ENCODE measurements around the gene BAHD1. TPM values are rescaled to one million over a fixed set of nuclear protein-coding genes. Genes with fewer than 3 reads are reported as not detected.
"Not testable (repeated sequence)": the region's sequence is repeated elsewhere in the genome, so short reads cannot be mapped to it uniquely, and the experiment has no call there.

Gene BAHD1
- total RNA-seq, 1 experiment from 2014 or later: 17.2 TPM

DNA sequence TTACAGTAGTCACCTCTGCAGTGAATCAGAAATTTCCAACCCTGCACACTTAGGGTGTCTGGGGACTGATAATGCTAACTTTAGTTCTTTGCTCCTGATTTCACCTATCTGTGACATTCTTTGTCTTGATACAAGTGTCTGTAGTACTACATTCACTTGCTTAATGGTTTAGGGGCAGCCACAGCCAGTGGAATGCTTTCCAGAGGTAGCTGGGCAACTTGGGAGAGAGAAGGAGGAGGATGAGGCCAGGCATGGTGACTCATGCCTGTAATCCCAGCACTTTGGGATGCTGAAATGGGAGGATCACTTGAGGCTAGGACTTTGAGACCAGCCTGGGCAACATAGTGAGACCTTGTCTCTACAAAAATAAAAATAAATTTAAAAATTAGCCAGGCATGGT is 8.5 kb downstream of the BAHD1 start:
- Mint-ChIP-seq H3K9me3 (ENCODE audit: low read depth, unreplicated experiment) (no peaks in the 10 kb centered on the region), H3K36me3 (ENCODE audit: insufficient read depth, unreplicated experiment) (no peaks in the 10 kb centered on the region), H3K4me1 (ENCODE audit: low read depth, unreplicated experiment) (no peaks in the 10 kb centered on the region), H3K27ac (ENCODE audit: unreplicated experiment) (no peak overlapping the region), H3K4me3 (ENCODE audit: low read depth, unreplicated experiment) (no peak overlapping the region), H3K27me3 (ENCODE audit: unreplicated experiment) (no peaks in the 10 kb centered on the region)
- TF ChIP-seq CTCF (IDR thresholded peaks at IDR 0.05; ENCODE audit: unreplicated experiment): no peak
- no TSS peak for BruUV-seq (replicated peaks)
- intact Hi-C loops (cut with micrococcal nuclease; ENCODE audit: unreplicated experiment): no loop called here
- no peak for DNase-seq
- CTCF ChIA-PET: no interaction called here

DNA sequence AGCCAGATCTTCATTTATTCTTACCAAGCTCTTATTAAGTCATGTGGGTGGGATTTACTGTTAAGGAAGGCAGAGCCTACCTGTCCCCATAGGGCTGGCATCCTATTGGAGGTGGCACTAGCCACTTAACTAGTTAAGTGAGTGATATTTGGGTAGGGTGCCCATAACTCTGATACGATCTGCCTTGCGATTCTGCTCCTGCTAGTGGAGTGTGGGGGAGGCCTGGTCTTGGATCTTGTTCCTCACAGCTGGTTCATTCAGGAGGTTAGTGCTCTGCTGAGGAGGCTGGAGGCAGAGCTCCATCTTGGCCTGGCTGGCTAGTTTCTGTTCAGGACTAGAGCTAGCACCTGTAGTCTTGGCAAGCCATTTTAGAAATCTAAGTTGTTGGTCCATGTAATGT is 9.3 kb downstream of the BAHD1 start:
- no peak for DNase-seq
- Mint-ChIP-seq H3K27me3 (ENCODE audit: unreplicated experiment) (no peaks in the 10 kb centered on the region), H3K36me3 (ENCODE audit: insufficient read depth, unreplicated experiment) (no peaks in the 10 kb centered on the region), H3K4me1 (ENCODE audit: low read depth, unreplicated experiment) (no peaks in the 10 kb centered on the region), H3K4me3 (ENCODE audit: low read depth, unreplicated experiment) (no peak overlapping the region), H3K27ac (ENCODE audit: unreplicated experiment) (no peak overlapping the region), H3K9me3 (ENCODE audit: low read depth, unreplicated experiment) (no peaks in the 10 kb centered on the region)
- BruUV-seq (replicated peaks): no TSS peak
- intact Hi-C loops (cut with micrococcal nuclease; ENCODE audit: unreplicated experiment): no loop called here
- no peak for TF ChIP-seq CTCF (IDR thresholded peaks at IDR 0.05; ENCODE audit: unreplicated experiment)
- CTCF ChIA-PET: no interaction called here

DNA sequence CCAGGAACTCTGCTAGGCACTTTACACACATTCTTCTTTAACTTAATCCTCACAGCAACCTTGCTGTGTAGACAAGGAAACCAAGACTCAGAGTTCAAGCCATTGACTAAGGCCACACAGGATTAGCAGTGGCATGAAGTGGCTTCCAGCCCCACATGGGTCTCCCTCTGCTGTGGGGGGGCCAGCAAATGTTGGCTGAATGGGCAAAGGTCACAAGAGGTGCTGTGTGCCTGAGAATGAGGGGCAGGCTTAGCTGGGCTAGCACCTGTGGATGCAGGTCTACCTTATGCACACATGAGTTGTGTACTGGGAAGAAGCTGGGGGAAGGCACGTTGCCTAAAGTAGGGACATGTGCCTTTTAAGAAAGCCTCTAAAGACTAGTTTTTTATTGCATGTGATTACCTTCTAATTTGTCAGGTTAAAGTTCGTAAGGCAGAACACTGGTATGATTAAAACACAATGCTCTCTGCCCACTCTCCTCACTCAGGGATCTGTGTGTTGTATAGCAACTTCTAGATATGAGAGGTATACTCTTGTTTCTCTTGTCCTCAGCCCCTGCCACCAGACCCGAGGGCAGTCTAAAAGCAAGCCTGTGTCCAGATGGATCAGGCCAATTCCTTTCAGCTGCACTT is 10.9 kb downstream of the BAHD1 start:
- CTCF ChIA-PET: interaction anchor here (0.6 kb wide), 1 partner anchor 9 kb away, joined by 3 read pairs; no protein-coding TSS in a partner anchor
- no peak for DNase-seq
- BruUV-seq (replicated peaks): no TSS peak
- Mint-ChIP-seq H3K27ac (ENCODE audit: unreplicated experiment) (no peak overlapping the region), H3K4me3 (ENCODE audit: low read depth, unreplicated experiment) (no peak overlapping the region), H3K4me1 (ENCODE audit: low read depth, unreplicated experiment) (no peaks in the 10 kb centered on the region), H3K36me3 (ENCODE audit: insufficient read depth, unreplicated experiment) (no peaks in the 10 kb centered on the region), H3K27me3 (ENCODE audit: unreplicated experiment) (no peaks in the 10 kb centered on the region), H3K9me3 (ENCODE audit: low read depth, unreplicated experiment) (no peaks in the 10 kb centered on the region)
- no peak for TF ChIP-seq CTCF (IDR thresholded peaks at IDR 0.05; ENCODE audit: unreplicated experiment)
- intact Hi-C loops (cut with micrococcal nuclease; ENCODE audit: unreplicated experiment): no loop called here

DNA sequence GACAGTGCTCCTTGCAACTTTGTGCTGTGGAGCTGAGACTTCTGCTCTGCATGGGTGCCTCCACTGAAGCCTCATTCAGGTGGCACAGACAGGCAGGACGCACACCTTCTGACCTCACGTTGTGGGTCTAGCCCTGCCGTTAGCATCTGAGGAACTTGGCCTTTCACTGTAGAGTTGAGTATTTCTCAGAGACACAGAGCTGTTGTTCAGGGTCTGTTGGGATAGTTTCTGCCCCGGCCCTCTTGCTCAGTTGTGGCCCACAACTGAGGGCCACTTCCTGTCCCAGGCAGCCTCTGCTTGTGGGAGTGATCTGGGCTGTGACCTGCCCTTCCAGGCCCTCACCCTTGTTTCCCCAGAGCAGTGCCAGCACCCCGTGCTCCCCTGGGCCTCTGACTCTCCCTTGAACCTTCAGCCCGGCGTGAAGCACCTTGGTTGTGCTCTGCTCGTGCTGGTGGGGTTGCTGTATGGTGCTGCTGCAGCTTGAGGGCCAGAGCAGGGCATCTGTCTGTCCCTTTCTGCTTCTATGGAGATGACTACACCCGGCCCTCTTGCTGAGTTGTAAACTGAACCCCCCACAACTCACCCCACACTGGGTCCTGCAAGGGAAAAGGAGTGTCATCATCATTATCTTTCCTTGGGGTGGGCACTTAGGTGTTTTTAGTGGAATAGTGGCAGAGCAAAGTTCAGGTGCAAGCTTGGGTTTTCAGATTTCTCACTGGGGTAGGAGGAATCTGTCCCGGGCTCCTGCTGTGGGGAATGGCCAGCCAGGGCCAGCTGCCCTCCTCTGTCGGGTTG is 11.7 kb downstream of the BAHD1 start:
- Mint-ChIP-seq H3K4me3 (ENCODE audit: low read depth, unreplicated experiment) (no peak overlapping the region), H3K9me3 (ENCODE audit: low read depth, unreplicated experiment) (no peaks in the 10 kb centered on the region), H3K27ac (ENCODE audit: unreplicated experiment) (no peak overlapping the region), H3K4me1 (ENCODE audit: low read depth, unreplicated experiment) (no peaks in the 10 kb centered on the region), H3K36me3 (ENCODE audit: insufficient read depth, unreplicated experiment) (no peaks in the 10 kb centered on the region), H3K27me3 (ENCODE audit: unreplicated experiment) (no peaks in the 10 kb centered on the region)
- no TSS peak for BruUV-seq (replicated peaks)
- TF ChIP-seq CTCF (IDR thresholded peaks at IDR 0.05; ENCODE audit: unreplicated experiment): no peak
- intact Hi-C loops (cut with micrococcal nuclease; ENCODE audit: unreplicated experiment): no loop called here
- CTCF ChIA-PET: interaction anchor here (0.6 kb wide), 1 partner anchor 10 kb away, joined by 3 read pairs; no protein-coding TSS in a partner anchor
- DNase-seq: no peak

DNA sequence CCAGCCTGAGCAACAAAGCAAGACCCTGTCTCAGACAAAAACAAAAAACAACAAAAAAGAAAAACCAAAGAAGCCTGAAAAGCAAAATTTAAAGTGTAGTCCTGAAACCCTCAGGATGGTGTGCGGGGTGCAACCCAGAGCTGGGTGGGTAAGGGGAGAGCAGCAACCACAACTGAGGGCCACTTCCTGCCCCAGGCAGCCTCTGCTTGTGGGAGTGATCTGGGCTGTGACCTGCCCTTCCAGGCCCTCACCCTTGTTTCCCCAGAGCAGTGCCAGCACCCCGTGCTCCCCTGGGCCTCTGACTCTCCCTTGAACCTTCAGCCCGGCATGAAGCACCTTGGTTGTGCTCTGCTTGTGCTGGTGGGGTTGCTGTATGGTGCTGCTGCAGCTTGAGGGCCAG is 13.2 kb downstream of the BAHD1 start:
- H3K36me3 Mint-ChIP-seq (ENCODE audit: insufficient read depth, unreplicated experiment); H3K9me3 Mint-ChIP-seq (ENCODE audit: low read depth, unreplicated experiment); DNase-seq; H3K27ac Mint-ChIP-seq (ENCODE audit: unreplicated experiment); BruUV-seq (replicated peaks); H3K4me1 Mint-ChIP-seq (ENCODE audit: low read depth, unreplicated experiment); H3K4me3 Mint-ChIP-seq (ENCODE audit: low read depth, unreplicated experiment); intact Hi-C loops (cut with micrococcal nuclease; ENCODE audit: unreplicated experiment); H3K27me3 Mint-ChIP-seq (ENCODE audit: unreplicated experiment): not testable (repeated sequence)
- CTCF ChIA-PET: interaction anchor here (0.6 kb wide), 1 partner anchor 86 kb away, joined by 4 read pairs; no protein-coding TSS in a partner anchor
